ENCODE measurements around the gene MAP3K15. TPM values are rescaled to one million over a fixed set of nuclear protein-coding genes. Genes with fewer than 3 reads are reported as not detected.
"Not testable (repeated sequence)": the region's sequence is repeated elsewhere in the genome, so short reads cannot be mapped to it uniquely, and the experiment has no call there.

Gene MAP3K15
- polyA plus RNA-seq, 1 donor = 0.68 TPM

DNA sequence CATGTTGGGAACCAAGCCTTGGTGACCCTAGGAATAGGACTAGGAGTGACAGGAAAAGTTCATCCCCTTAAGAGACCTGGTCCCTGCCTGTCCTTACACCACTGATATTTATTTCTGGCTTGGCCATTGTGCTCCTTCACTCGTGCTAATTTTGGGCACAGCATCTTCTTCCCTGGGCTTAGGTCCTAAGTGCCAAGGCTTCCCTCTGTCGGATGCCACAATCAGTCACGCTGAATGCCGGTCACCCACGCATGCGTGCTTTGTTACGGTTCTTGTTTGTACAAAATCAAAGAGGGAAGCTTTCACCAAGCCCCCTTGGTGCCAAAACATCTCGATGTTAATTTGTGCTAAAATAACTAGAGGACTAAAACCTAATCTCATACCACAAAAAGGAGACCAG, 17.4 kb upstream of the MAP3K15 start:
- DNase-seq (ENCODE audit: low read depth) = no peak

DNA sequence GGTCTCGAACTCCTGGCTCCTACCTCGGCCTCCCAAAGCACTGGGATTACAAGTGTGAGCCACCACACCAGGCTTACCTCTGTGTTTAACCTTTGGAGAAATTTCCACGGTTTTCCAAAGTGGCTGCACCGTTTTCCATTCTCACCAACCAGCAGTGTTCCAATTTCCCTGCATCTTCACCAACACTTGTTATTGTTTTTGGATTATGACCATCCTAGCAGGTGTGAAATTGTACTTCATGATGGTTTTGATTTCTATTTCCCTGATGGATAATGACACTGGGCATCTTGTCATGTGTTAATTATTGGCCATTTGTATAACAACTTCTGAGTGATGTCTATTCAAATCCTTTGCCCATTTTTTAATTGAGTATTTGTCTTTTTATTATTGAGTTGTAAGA, 2.7 kb upstream of the MAP3K15 start:
- DNase-seq (ENCODE audit: low read depth) = no peak

DNA sequence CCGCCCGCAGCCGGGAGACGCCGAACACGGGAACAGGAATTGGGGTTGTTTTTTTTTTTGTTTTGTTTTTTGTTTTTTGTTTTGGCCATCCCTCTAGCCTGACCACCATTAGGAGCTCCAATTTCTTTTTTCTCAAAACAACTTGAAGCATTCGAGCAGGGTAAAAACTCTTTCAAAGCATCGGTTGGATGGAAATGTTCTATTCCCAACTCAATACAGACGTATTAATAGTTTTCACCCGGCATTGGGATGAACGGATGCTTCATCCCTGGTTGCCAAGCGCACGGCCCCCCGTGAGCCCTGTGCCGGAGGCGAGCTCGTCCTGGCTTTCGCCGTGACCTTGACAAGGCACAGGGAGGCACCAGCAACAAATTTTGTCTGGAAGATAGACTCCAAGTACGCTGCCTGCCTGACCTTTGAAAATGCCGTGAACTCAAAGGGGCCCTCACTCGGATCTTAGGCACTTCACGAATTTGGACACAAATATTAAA, 352 bp upstream of the MAP3K15 start:
- DNase-seq (ENCODE audit: low read depth) = no peak

DNA sequence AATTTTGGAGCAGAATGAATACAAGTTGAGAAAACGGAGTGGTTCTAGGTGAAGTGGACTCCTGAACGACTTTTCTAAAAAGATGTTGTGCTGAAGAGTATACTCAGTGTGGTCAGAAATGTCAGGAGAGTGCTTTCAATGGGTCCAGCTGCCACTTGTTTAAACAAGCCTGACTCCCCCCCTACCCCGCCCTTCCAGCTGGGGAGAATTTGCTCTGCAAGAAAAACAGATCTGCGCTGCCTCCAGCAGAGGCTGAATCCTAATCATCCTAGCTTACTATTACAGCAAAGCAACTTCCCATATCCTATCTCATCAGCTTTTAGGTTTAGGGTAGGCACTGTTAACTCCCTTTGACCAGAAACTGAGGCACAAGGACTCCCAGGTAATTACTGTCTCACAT, 1.9 kb downstream of the MAP3K15 start:
- DNase-seq (ENCODE audit: low read depth) = no peak

DNA sequence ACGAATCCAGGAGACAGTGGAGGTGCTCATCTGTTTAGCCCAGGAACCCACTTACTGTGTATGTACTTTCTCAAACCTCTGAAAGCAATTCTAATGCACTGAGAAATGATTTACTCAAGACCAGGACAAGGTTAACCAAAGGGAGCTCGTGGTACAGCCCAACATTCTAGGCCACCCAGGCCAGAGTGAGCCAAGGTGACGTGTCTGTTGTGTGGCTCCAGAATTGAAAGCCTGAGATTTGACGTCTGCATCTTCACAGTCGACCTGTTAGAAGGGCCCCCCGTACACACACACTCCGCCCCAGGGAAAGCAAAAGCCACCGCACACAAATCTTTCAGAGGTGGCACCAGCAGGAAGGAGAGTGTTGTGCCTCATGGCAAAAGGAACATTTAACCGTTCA, 2.3 kb downstream of the MAP3K15 start:
- DNase-seq (ENCODE audit: low read depth) = no peak

DNA sequence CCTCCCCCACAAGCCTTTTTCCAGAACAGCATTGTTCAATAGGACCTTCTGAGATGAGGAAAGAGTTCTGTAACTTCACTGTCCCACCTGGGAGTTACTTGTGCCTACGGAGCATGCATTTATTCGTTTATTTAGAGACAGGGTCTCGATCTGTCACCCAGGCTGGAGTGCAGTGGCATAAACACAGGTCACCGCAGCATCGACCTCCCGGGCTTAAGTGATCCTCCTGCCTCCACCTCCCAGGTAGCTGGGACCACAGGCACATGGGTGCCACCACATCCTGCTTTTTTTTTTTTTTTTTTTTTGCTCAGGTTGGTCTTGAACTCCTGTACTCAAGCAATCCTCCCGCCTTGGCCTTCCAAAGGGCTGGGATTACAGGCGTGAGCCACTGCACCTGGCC, 2.9 kb downstream of the MAP3K15 start:
- no peak for DNase-seq (ENCODE audit: low read depth)

DNA sequence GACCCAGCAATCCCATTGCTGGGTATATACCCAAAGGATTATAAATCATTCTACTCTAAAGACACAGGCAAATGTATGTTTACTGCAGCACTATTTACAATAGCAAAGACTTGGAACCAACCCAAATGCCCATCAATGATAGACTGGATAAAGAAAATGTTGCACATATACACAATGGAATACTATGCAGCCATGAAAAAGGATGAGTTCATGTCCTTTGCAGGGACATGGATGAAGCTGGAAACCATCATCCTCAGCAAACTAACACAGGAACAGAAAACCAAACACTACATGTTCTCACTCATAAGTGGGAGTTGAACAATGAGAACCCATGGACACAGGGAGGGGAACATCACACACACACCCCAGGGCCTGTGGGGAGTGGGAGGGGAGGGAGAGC, 3.5 kb downstream of the MAP3K15 start:
- not testable (repeated sequence) for DNase-seq (ENCODE audit: low read depth)

DNA sequence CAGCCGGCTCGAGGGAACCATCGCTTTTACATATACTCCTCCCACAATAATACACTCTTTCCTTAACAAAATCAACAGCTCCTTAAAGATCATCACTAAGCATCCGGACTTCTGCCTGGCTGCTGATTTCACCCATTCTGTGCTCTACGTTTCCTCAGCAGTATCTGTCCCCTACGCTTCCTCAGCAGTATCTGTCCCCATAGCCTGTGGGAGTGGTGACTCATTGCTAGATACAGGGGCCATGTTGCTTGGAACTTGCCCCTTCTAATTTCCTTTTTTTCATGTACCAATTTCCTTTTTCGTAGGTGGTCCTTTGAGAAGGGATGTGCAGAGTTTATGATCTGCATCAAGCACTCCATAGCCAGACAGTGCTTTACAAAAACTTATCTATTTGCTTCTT, 18.6 kb downstream of the MAP3K15 start:
- no peak for DNase-seq (ENCODE audit: low read depth)

DNA sequence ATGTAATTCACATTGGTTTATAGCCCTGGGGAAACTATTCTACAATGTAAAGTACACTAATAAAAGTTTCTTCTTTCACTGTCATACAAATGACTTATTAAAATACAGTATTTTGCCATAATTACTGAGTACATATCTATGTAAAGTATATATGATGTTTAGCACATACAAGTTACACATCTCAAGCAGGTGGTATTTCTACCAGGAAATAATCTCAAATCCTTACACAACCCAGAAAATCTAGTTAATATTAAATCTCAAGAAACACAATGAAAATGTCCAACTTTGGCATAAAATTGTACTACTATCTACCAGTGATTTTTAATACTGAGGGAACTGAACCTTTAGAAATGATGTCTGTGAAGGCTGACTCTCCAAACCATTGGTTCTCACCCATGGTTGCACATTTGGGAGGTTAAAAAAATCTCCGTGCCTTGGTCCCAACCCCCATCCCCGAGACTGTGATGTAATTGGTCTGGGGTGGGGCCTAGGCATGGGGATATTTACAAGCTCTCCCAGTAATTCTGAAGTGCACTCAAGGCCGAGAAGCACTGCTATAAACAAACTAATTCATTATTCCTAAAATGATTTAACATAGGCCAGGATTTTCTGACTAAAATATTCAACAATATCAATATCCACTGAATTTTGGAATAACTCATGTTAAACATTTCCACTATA, 27.6 kb downstream of the MAP3K15 start:
- no peak for DNase-seq (ENCODE audit: low read depth)

DNA sequence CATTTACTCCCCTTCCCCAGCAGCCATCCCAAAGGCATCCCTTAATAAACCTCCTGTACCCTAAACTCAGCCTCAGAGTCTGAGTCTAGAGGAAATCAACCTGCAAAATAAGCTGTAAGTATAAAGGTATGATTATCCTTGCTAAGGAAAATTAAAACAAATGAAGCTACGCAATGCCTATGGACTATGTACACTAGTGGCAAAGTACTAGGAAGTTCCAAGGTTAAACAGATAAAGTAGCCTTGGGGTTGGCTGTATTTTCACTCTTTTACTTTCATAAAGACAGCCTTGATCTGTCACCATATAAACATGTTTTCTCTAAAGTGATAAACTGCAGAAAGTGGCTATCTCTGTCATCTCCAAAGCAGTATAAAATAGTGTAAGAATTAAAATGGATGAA, 35.9 kb downstream of the MAP3K15 start:
- DNase-seq (ENCODE audit: low read depth) = no peak

DNA sequence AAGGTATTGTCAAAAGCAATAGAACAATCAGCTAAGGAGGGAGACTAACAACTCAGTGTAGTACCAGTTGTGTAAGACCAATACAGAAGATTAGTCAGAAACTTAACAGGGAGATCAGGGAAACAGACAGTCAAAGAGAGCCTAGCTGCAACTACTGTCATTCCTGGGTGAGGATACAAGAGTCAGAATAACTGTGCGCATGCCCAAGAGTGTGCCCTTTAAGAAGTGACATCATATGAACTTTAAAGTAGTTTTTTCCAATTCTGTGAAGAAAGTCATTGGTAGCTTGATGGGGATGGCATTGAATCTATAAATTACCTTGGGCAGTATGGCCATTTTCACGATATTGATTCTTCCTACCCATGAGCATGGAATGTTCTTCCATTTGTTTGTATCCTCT, 46.9 kb downstream of the MAP3K15 start:
- DNase-seq (ENCODE audit: low read depth) = not testable (repeated sequence)

DNA sequence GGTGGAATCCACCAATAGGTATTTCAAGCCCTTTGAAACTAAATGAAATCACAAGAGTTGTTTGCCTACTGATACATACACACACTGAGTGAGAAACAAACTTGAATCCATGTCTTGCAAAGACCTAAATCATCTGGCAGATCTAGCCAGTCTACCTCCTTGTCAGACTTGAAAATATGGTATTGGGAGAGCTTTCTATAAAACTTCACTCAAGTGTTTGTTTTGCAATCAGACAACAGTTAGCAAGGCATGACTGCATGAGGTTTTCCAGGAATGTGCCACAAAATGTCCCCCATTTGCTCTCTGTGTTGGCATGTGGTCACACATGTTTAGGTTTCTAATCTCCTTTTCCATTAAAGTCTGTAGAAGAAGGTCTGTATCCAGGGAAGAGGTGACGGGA, 52.4 kb downstream of the MAP3K15 start:
- no peak for DNase-seq (ENCODE audit: low read depth)

DNA sequence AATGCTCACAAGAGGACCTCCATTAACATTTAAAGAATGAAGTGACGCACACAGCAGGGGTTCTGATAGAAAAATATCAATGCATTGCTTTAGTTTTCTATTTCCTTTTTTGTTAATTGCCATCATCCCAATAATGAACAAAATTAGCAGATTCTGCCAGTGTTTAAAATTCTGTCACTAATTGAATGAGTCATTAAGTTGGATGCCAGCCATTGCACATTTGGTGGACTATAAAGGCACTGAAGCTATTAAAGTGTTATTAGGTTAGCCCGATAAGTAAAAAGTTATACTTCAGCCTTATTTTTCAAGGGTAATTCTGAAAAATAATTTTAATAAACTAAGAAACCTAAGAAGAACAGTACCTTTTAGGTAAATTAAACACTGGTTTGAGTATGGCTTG, 53.1 kb downstream of the MAP3K15 start:
- DNase-seq (ENCODE audit: low read depth) = no peak

DNA sequence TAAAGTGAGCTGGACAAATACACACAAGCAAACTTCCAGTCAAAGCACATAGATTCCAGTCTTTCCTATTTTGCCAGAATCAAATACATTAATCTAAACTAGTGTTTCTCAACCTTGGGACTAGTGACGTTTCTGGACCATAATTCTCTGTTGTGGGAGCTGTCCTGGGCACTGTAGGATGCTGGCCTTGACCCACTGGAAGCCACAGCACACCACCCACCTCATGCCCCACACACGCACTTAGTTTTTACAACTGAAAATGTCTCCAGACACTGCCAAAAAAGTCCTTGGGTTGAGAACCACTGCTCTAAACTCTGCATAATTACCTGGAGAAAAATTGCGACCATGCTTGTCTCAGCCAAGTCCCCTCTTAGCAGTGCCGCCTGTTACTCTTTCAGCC, 57.6 kb downstream of the MAP3K15 start:
- DNase-seq (ENCODE audit: low read depth) = no peak

DNA sequence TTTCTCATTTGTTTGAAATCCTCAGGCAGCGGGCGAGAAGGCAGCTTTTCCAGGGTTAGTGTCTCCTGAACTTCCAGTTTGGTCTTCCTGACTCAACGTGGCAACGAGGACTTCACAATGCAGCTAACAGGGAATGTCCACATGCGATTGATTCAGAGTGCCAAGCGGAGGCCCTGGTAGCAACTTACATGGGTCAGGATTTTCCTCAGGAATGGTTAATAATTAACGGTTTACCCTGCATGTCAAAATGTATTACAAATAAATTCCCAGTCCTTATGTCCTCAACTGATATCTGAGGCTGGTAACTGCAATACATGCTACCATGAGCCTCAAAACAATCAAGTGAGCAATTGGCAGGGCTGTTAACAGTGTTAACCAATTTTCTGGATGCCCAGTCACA, 67.2 kb downstream of the MAP3K15 start:
- DNase-seq (ENCODE audit: low read depth) = no peak

DNA sequence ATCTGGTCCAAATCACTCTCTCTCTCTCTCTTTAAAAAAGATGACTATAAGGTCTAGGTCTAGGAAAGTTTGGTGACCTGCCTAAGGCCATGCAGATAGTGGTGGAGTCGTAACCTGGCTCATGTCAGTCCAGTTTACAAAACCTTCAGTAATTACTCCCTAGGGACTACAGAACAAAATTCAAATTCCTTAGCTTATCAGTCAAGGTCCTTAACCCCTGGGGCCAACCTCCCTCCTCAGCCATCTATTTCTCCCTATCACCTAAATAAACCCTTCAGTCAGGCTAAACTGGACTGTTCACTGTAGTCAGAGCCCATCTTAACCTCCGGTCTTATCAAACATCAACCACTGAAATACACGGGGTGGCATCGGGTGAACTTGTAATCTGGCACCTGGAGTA, 68.9 kb downstream of the MAP3K15 start:
- DNase-seq (ENCODE audit: low read depth) = no peak

DNA sequence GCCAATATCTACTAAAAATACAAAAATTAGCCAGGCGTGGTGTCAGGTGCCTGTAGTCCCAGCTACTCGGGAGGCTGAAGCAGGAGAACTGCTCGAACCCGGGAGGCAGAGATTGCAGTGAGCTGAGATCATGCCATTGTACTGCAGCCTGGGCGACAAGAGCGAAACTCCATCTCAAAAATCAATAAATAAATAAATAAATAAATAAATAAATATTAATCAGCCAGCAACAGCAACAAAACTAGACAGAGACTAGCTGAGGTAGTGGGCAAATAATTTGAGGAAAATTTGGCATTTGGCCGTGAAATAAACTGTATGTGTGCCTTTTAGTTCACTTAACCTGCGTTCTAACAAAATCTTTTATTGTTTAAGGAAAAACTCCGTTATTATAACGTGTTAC, 69.5 kb downstream of the MAP3K15 start:
- not testable (repeated sequence) for DNase-seq (ENCODE audit: low read depth)

DNA sequence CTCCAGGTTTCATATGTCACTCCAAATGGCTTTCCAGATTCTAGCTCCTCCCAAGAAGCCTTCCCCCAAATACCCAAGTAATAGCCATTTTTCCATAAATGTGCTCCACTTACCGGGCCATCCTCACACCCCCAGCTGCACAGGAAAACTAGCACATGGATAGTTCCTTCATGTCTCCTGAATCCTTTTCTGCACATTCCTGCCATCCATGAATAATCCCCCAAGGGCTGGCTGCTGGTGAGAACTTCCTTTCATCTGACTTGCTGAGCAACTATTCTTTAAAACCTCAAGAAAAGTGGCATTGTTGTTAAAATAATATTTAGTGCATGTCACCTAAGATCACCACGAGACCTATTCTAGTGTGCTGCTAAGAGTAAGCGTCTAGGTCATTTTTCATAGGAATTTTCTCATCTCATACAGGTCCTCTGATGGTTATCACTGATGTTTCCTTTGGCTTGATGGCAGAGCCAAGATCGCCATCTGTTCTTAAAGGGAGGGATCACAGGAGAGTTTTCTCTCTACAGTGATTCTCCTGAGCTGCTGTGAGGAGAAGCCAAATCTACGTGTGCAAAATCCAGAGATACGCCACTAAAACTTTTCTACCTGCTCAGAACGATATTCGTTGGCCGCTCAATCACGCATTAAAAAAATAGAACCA, 71.3 kb downstream of the MAP3K15 start:
- DNase-seq (ENCODE audit: low read depth) = no peak

DNA sequence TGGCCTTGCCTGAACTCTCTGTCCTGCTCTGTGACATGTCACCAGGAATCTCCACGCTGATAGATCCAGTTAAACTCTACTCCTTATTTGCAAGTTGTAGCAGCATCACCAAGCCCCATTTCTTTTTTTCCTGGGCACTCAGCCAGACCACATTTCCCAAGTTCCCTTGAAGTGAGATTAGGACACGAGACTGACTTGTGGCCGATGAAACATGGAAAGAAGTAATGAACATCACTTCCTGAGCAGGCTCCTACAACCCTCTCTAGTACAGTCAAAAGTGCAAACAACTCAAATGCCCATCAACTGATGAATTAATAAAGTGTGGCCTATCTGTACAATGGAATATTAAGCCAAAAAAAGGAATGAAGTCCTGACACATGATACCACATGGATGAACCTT, 74.6 kb downstream of the MAP3K15 start:
- DNase-seq (ENCODE audit: low read depth) = no peak

DNA sequence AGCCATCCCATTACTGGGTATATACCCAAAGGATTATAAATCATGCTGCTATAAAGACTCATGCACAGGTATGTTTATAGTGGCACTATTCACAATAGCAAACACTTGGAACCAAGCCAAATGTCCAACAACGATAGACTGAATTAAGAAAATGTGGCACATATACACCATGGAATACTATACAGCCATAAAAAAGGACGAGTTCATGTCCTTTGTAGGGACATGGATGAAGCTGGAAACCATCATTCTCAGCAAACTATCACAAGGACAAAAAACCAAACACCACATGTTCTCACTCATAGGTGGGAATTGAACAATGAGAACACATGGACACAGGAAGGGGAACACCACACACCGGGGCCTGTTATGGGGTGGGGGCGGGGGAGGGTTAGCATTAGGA, 92.6 kb downstream of the MAP3K15 start:
- not testable (repeated sequence) for DNase-seq (ENCODE audit: low read depth)

DNA sequence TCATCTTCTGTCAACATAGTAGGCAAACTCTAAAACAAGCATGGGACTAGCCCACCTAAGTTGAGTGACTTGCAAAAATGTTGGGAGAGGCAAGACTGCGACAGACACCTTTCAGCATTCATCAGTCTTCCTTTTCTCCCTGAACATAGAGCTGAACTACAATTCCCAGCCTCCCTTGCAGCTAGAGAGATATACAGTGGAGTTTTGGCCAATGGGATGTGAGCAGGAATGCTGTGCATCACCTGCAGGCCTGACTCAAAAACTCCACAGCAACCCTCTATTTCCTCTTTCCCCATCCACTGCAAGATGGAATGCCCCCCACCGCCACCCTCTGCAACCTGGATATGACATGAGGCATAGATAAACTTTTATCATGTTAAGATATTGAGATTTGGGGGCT, 105.0 kb downstream of the MAP3K15 start:
- no peak for DNase-seq (ENCODE audit: low read depth)

DNA sequence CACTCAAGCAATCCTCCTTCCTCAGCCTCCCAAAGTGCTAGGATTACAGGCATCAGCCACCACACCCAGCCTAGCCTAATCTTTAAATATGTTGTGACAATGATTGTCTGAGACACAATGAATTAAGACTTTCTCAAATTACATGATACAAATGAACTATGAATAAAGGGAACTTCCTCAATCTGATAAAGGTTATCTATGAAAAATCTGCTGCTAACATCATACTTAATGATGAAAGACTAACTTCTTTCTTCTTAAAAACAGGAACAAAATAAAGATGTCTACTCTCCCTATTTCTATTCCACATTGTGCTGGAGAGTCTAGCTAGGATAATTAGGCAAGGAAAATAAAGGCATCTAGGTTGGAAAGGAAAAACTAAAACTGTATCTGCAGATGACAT, 111.6 kb downstream of the MAP3K15 start:
- no peak for DNase-seq (ENCODE audit: low read depth)

DNA sequence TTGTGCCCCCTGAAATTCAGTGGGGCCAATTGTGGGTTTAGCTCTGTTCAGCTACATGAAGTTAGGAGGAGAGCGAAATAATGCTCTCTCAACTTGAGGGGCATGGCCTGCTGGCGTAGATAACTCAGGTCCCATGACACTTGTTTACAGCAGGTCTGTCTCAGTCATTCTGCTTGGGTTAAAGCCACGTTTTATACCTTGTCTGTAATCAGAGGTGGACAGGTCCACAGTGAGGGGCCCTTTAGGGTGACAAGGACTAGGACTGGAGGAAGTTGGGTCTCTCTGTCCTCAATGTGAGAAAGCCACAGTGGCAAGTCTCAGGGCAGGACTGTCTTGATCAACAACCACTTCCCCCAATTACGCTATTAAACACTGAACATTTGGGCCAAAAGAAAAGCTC, 122.6 kb downstream of the MAP3K15 start:
- no peak for DNase-seq (ENCODE audit: low read depth)

DNA sequence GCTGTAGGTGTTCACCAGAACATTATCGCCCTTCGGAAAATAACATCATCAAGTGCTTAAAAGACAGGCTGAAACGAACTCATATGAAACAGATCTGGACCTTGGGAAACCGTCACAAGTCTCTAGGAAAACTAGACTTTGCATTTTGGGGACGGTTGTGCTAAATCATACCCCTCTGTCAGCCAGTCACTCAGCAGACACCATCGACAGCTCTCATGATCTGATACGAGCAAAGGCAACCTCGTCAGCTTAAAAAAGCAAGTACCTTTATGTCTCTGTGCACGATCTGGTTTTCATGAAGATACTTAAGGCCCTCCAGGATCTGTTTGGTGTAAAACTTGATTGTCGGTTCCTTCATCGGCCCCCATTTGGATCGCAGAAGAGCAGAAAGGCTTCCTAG, 123.2 kb downstream of the MAP3K15 start:
- DNase-seq (ENCODE audit: low read depth) = no peak

Data from forelimb muscle (tissue), 1 donor.